GF-D8 (cell line): ENCODE measurements around the gene UGT1A6.
"Not testable (repeated sequence)": the region's sequence is repeated elsewhere in the genome, so short reads cannot be mapped to it uniquely, and the experiment has no call there.

Experiments
- DNase-seq: peaks from one replicate; lab custom pipeline; 2025; lab: John Stamatoyannopoulos, UW

The UGT1A6 gene

DNA sequence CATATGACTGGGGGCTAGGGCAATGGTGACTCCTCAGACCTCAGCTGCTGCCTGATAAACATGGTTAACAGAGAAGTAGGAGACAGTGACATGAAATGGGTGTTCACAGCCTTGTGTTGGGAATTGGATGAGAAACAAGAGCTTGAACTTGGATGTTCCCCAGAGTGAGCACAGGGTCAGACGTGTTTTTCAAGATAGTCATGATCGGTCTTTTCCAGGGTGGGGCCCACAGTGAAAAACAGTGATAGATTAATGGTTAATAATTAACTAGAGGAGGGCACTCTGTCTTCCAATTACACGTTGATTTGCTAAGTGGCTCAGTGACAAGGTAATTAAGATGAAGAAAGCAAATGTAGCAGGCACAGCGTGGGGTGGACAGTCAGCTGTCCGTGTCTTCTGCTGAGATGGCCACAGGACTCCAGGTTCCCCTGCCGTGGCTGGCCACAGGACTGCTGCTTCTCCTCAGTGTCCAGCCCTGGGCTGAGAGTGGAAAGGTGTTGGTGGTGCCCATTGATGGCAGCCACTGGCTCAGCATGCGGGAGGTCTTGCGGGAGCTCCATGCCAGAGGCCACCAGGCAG, 36.1 kb downstream of the UGT1A6 start, which contains the start of gene UGT1A3:
TSS of gene UGT1A3 (plus strand) at position 320 of the 579 bp plus-strand sequence. CDS start at position 405, 85 bp downstream.
- DNase-seq: no peak

DNA sequence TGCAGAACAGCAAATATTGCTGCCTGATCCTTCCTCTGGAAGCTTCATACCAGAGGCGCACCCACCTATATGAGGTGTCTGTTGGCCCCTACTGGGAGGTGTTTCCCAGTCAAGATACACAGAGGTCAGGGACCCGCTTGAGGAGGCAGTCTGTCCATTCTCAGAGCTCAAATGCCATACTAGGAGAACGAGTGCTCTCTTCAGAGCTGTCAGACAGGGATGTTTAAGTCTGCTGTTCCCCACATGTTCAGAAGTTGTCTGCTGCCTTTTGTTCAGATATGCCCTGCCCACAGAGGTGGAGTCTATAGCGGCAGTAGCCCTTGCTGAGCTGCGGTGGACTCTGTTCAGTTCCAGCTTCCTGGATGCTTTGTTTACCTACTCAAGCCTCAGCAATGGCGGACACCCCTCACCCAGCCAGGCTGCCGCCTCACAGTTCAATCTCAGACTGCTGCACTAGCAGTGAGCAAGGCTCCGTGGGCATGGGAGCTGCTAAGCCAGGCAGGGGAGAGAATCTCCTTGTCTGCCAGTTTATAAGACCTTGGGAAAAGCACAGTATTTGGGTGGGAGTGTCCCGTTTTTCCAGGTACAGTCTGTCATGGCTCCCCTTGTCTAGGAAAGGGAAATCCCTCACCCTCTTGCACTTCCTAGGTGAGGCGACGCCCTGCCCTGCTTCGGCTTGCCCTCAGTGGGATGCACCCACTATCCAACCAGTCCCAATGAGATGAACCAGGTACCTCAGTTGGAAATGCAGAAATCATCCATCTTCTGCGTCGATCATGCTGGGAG, 44.4 kb downstream of the UGT1A6 start:
- not testable (repeated sequence) for DNase-seq

DNA sequence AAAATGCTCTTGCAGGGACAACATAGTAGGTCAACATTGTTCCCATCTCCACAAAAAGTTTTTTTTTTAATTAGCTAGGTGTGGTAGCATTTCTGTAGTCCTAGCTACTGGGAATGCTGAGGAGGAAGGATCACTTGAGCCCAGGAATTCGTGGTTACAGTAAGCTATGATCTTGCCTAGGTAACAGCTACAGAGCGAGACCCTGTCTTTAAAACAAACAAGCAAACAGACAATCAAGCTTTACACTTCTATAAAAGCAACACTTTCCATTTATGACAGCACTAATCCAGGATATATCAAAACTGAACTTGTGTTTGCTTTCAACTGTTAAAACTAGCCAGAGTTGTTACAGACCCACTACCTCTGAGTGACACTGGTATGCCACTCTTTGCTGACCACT, 48.2 kb downstream of the UGT1A6 start:
- no peak for DNase-seq

DNA sequence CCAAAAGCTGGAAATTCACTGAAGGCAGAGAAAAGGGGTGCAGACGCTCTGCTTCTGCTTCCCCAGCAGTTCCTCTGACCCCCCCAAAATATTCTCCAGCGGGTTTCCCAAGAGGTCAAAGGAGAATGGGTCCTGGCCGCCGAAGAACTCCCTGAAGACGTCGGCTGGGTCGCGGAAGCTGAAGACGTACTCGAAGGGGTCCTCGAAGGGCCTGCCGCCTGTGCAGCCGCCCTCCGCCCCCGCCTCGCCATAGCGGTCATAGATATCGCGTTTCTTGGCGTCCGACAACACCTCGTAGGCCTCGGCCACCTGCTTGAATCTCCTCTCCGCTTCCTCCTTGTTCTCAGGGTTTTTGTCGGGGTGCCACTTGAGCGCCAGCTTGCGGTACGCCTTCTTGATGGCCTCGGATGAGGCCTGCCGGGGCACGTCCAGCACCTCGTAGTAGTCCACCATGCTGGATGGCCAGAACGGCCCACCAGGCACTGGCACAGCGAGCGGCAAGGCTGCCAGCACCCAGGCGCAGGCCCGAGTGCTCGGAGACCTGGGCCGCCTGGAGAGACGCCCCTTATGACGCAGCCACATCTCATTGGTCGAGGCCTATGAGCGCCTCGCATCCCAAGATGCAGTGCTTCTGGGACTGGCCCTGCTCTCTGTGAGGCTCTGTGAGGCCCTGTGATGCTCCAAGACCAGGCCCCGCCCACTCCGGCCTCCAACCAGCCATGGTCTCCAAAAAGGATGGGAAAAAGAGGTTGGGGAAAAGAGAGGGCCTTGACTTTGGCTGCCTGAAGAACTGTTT, 51.0 kb downstream of the UGT1A6 start:
- no peak for DNase-seq

DNA sequence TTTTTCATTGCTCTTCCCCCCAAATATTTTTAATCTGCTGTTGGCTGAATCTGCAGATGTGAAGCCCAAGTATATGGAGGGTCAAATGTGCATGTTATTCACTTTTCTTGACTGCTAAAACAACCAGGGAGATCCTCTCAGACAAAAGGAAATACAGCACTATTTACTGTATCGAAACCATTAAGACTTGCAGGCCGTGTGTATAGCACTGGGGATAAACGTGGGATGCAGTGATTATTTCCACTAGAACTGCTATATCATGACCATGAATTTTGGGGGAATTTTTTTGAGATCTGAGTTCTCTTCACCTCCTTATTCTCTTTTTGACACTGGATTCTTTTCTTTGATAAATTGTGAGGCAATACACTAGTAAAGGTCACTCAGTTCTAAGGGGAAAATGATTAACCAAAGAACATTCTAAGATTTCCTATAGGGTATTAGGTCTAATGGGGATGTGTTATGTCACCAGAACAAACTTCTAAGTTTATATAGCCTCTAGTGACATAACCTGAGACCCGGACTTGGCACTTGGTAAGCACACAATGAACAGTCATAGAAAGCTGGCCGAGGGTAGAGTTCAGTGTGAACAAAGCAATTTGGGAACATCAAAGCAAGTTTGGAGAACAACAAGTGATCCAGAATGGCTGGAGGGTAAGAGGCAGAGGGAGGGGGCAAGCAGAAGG, 52.5 kb downstream of the UGT1A6 start:
- DNase-seq: no peak

DNA sequence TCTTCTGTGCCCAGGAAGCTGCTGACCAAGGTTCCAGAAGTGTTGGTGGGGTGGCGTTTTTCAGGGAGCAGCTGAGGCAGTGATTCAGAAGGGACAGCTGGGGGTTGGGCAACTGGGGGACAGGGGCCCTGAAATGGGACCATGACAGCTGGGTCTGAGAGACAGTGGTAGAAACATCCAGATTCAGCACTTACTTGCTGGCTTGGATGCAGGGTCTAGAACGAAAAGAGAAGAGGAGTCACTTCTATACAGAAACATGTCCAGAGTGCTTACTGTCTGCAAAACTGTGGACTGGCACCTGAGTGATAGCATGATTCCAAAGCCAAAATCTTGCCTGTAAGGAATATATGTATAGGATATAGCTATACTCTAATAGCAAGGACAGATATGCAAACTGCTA, 53.1 kb downstream of the UGT1A6 start:
- not testable (repeated sequence) for DNase-seq

DNA sequence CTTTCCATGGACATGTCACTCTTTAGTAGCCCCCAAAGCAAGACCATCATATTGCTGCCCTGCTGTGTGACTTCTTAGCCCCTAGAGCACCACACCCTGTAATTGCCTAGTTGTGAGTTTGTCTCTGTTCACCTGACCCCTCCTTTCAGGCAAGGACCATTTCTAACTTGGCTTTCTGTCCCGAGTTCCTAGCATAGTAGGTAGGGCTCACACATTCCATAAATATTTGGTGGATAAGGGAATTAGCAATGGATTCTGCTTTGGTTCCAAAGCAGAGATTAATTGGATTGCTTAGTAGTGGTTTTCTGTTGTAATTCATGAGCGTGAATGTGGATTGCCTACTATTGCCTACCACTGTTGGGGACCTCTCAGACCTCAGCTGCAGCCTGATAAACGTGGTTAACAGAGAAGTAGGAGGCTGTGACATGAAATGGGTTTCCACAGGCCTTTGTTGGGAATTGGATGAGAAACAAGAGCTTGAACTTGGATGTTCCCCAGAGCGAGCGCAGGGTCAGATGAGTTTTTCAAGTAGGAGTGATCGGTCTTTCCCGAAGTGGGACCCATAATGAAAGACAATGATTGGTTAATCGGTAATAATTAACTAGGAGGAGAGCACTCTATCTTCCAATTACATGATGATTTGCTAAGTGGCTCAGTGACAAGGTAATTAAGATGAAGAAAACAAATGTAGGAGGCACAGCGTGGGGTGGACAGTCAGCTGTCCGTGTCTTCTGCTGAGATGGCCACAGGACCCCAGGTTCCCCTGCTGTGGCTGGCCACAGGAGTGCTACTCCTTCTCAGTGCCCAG, 54.0 kb downstream of the UGT1A6 start:
- DNase-seq: no peak

DNA sequence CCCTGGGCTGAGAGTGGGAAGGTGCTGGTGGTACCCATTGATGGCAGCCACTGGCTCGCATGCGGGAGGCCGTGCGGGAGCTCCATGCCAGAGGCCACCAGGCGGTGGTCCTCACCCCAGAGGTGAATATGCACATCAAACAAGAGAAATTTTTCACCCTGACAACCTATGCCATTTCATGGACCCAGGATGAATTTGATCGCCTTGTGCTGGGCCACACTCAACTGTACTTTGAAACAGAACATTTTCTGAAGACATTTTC, 54.5 kb downstream of the UGT1A6 start:
- DNase-seq: no peak

DNA sequence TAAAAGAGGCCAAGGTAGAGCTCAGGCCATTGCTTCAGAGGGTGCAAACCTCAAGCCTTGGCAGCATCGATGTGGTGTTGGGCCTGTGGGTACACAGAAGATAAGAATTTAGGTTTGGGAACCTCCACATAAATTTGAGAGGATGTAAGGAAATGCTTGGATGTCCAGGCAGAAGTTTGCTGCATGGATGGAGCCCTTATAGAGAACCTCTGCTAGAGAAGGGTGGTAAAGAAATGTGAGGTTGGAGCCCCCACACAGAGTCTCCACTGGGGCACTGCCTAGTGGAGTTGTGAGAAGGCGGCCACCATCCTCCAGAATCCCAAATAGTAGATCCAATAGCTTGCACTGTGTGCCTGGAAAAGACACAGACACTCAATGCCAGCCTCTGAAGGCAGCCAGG, 58.0 kb downstream of the UGT1A6 start:
- not testable (repeated sequence) for DNase-seq

DNA sequence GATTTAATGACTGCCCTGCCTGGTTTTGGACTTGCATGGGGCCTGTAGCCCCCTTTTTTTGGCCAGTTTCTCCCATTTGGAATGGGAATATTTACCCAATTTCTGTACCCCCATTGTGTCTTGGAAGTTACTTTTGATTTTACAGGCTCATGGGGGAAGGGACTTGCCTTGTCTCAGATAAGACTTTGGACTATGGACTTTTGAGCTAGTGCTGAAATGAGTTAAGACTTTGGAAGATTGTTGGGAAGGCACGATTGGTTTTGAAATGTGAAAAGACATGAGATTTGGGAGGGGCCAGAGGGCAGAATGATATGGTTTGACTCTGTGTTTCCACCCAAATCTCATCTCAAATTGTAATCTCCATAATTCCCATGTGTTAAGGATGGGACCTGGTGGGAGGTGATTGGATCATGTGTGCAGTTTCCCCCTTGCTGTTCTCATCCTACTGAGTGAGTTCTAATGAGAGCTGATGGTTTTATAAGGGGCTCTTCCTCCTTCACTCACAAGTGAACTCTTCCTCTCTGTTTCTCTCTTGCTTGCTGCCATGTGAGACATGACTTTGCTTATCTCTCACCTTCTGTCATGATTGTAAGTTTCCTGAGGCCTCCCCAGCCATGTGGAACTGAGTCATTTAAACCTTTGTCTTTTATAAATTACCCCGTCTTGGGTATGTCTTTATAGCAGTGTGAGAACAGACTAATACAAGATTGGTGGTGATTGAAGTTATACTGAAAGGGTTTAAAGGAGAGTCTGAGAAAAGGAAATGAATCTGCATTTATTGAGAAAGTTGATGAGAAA, 58.7 kb downstream of the UGT1A6 start:
- DNase-seq: not testable (repeated sequence)

DNA sequence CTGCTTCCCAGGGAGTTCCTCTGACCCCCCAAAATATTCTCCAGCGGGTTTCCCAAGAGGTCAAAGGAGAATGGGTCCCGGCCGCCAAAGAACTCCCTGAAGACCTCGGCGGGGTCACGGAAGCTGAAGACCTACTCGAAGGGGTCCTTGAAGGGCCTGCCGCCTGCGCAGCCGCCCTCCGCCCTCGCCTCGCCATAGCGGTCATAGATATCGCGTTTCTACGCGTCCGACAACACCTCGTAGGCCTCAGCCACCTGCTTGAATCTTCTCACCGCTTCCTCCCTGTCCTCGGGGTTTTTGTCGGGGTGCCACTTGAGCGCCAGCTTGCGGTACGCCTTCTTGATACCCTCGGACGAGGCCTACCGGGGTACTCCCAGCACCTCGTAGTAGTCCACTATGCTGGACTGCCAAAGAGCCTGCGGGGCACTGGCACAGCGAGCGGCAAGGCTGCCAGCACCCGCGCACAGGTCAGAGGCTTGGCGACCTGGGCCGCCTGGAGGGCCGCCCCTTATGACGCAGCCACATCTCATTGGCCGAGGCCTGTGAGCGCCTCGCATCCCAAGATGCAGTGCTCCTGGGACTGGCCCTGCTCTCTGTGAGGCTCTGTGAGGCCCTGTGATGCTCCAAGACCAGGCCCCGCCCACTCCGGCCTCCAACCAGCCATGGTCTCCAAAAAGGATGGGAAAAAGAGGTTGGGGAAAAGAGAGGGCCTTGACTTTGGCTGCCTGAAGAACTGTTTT, 62.4 kb downstream of the UGT1A6 start:
- no peak for DNase-seq

DNA sequence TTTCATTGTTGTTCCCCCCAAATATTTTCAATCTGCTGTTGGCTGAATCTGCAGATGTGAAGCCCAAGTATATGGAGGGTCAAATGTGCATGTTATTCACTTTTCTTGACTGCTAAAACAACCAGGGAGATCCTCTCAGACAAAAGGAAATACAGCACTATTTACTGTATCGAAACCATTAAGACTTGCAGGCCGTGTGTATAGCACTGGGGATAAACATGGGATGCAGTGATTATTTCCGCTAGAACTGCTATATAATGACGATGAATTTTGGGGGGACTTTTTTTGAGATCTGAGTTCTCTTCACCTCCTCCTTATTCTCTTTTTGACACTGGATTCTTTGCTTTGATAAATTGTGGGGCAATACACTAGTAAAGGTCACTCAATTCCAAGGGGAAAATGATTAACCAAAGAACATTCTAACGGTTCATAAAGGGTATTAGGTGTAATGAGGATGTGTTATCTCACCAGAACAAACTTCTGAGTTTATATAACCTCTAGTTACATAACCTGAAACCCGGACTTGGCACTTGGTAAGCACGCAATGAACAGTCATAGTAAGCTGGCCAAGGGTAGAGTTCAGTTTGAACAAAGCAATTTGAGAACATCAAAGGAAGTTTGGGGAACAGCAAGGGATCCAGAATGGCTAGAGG, 63.9 kb downstream of the UGT1A6 start:
- no peak for DNase-seq

DNA sequence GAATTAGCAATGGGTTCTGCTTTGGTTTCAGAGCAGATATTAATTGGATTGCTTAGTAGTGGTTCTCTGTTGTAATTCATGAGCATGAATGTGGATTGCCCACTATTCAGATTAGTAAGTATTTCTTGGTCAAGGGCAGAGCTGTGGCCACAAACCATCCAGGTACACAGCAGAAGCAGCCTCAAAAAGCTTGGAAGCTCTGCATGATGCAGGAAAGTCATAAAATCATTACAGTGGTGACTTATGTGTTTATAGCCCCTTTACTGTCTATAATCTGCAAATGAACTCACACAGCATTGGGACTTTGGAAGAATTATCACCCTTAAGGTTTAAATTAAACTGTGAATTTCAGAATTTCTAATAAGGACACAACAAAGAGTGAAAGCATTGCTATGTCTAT, 65.5 kb downstream of the UGT1A6 start:
- no peak for DNase-seq

DNA sequence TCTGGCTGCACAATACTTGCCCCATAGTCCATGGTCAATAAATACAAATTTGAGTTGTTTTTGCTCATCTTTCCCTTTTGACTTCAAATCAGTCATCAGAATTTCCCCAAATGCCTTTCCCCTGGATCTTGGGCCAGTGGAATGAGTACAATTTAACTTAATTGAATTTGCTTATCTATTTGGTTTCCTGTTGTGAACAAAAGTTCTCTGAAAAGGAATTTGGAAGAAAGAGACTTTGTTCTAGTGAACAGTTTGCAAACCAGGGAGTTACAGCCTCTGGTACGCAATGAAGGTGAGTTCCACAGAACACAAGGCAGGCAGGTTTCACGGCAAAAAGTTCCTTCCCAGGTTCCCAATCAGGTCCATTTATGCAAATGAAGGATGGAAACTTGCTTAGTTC, 66.2 kb downstream of the UGT1A6 start:
- DNase-seq: no peak

DNA sequence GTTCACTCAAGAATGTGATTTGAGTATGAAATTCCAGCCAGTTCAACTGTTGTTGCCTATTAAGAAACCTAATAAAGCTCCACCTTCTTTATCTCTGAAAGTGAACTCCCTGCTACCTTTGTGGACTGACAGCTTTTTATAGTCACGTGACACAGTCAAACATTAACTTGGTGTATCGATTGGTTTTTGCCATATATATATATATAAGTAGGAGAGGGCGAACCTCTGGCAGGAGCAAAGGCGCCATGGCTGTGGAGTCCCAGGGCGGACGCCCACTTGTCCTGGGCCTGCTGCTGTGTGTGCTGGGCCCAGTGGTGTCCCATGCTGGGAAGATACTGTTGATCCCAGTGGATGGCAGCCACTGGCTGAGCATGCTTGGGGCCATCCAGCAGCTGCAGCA, 67.4 kb downstream of the UGT1A6 start, which contains the start of gene UGT1A1:
TSS of gene UGT1A1 (plus strand) at position 228 of the 400 bp plus-strand sequence. CDS start at position 246, 18 bp downstream.
- no peak for DNase-seq

DNA sequence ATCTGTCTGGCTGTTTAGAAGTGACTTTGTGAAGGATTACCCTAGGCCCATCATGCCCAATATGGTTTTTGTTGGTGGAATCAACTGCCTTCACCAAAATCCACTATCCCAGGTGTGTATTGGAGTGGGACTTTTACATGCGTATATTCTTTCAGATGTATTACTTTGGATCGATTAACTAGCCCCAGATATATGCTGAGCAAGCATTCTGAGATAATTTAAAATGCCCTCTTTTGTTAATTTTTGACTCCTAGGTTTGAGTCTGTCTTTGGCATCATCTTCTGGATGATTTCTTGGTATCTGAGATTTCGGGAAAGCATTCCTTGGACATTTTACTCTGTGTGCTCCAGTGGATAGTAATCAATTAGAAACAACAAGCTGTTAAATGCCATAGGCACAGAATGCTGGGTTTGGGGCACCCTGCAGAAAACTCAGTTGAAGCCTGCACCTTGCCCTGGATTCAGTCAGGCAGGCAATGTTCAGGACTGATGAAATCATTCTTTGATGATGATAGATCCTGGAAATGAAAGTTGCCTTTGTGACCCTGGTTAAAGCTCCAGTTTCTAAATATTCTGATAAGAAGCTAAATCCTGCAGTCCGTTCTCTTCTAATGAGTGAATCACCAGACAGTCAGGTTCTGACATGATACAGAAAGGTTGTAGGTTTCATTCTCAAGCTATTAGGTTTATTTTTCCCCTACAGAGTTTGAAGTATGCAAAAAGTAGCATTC, 68.5 kb downstream of the UGT1A6 start:
- no peak for DNase-seq

DNA sequence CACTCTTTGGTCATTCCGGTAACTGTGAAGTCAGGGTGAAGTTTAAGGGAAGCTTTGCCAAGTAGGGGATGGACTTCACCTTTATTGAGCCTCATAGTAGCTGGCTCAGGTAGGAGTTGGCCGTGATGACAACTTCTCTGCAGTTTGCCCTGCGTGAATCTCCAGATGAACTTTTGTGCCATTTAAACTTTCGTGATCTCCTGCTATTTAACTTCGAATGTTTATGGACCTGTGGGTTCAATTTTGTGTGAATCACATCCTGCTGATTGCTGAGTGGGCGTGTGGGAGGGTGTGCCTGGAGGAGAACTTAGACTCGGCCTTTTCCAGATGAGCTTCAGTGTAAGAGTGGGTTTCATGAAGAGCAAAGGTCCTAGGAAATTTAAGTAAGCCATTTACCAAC, 71.6 kb downstream of the UGT1A6 start:
- DNase-seq: no peak

DNA sequence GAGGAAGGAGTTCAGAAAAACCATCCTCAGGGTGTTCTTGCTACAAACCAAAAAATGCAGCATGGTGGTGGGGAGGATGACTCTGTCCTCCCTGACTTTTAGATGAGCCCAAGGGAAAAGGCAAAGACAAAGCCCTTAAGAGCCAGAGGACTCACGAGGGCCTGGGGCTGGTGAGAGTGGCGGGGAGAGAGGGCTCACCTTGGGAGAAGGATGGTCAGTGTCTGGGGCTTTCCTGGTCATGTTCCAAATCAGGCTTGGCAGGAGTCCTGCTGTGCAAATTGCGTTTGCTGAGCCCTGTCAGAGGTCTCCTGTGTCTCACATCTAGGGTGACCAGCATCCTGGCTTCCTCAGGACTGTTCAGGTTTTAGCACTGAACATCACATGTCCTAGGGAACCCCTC, 72.1 kb downstream of the UGT1A6 start:
- DNase-seq: no peak

DNA sequence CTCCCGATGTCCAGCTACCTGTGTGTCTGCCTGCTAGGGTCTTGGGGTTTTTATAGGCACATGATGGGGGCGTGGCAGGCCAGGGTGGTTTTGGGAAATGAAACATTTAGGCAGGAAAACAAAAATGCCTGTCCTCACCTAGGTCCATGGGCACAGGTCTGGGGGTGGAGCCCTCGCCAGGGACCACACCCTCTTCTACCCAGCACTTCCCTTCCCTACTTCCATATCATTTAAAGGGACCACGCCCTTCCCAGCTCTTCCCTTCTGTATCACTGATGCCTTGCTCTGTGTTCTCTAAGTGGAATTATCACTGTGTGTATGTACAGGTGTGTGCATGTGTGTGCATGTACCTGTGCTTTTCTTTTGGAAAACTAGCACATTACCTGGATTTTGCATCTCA, 73.7 kb downstream of the UGT1A6 start:
- no peak for DNase-seq
